HepG2 (cell line): ENCODE measurements around the gene GPR42. TPM values are rescaled to one million over a fixed set of nuclear protein-coding genes. Genes with fewer than 3 reads are reported as not detected.
A peak's percentile ranks its signal among the peaks of the same experiment; 100 is the strongest.

ENCODE experiments used
- DNMT1 ChIP-seq: sonication (generic); formaldehyde crosslinking; IDR thresholded peaks from 2 replicates; pipeline ENCODE4 v1.5.1; 2020; ENCODE audit warnings: mild to moderate bottlenecking, missing genetic modification reagents
- FLYWCH1 ChIP-seq: sonication (generic); formaldehyde crosslinking; IDR thresholded peaks from 2 replicates; pipeline ENCODE4 v1.8.1; 2023; ENCODE audit warnings: mild to moderate bottlenecking, missing genetic modification reagents
- HDAC2 ChIP-seq: sonication (generic); formaldehyde crosslinking; IDR thresholded peaks from 2 replicates; pipeline ENCODE4 v1.4.0; 2020; ENCODE audit warnings: missing genetic modification reagents
- MAZ ChIP-seq, 2 experiments: sonication (generic) in 1 of 2; formaldehyde crosslinking in 1 of 2; IDR thresholded peaks; 2 replicates each; pipeline versions ENCODE4 v1.5.0 to v1.6.1; 2012 to 2020; ENCODE audit warnings: low read depth in 2 of 2, mild to moderate bottlenecking in 2 of 2, borderline replicate concordance in 1 of 2, improper control_type of control experiment in 1 of 2, low read length in 1 of 2, missing genetic modification reagents in 1 of 2, moderate library complexity in 1 of 2
- SMAD9 ChIP-seq: sonication (generic); formaldehyde crosslinking; IDR thresholded peaks from 2 replicates; pipeline ENCODE4 v1.5.1; 2020; ENCODE audit warnings: mild to moderate bottlenecking, missing genetic modification reagents
- SUZ12 ChIP-seq: fragments of 150-350 bp; IDR thresholded peaks from 2 replicates; pipeline ENCODE4 v1.6.1; 2014; ENCODE audit warnings: low read depth, low read length
- ZBTB8A ChIP-seq: sonication (generic); formaldehyde crosslinking; IDR thresholded peaks from 2 replicates; pipeline ENCODE4 v1.4.0; 2020; ENCODE audit warnings: mild to moderate bottlenecking, low read depth, missing genetic modification reagents, borderline replicate concordance
- ZKSCAN8 ChIP-seq: IDR thresholded peaks from 2 replicates; pipeline ENCODE4 v1.6.1; 2016; ENCODE audit warnings: borderline replicate concordance, missing genetic modification reagents, missing compliant biosample characterization
- ZMYM4 ChIP-seq: sonication (generic); formaldehyde crosslinking; IDR thresholded peaks from 2 replicates; pipeline ENCODE4 v1.8.1; 2023; ENCODE audit warnings: mild to moderate bottlenecking, missing genetic modification reagents
- ZNF775 ChIP-seq: sonication (generic); formaldehyde crosslinking; IDR thresholded peaks from 2 replicates; pipeline ENCODE4 v1.4.0; 2020; ENCODE audit warnings: missing genetic modification reagents, mild to moderate bottlenecking, moderate library complexity, borderline replicate concordance
- polyA plus RNA-seq, 8 experiments: library from polyadenylated mRNA; depleted of rRNA in 3 of 8; stranded (reverse) in 7 of 8; unstranded in 1 of 8; fragments of >200 nt; fragmentation: Illumina TruSeq in 4 of 8; extraction: Trizol in 4 of 8; gene quantifications; 2 replicates each; pipeline versions ENCODE4 v1.2.1 to v1.2.3, GENCODE V29; 2011 to 2016; ENCODE audit warnings: low read depth in 4 of 8, missing spikeins in 1 of 8, mixed read lengths in 1 of 8; ENCODE audit not compliant: insufficient read depth in 1 of 8
- total RNA-seq, 5 experiments: library from RNA; depleted of rRNA; stranded (reverse); fragments of >200 nt; fragmentation: Illumina TruSeq; extraction: Trizol; gene quantifications; 2 replicates each; pipeline ENCODE4 v1.2.3, GENCODE V29; 2016; ENCODE audit warnings: low read depth in 1 of 5
- TF ChIP-seq, protein P1 (sequence below): conservative IDR thresholded peaks from 2 replicates; pipeline ENCODE4 v1.6.1; 2018; ENCODE audit warnings: missing genetic modification reagents
- TF ChIP-seq, protein P2 (sequence below): IDR thresholded peaks from 2 replicates; pipeline ENCODE4 v1.6.1; 2012; ENCODE audit warnings: low read depth, low read length, improper control_type of control experiment
- TF ChIP-seq, protein P3 (sequence below): sonication (generic); IDR thresholded peaks from 2 replicates; pipeline ENCODE4 v1.6.1; 2016; ENCODE audit warnings: low read depth, borderline replicate concordance
- TF ChIP-seq, protein P4 (sequence below): sonication (generic); formaldehyde crosslinking; IDR thresholded peaks from 2 replicates; pipeline ENCODE4 v1.4.0; 2020; ENCODE audit warnings: missing genetic modification reagents
- TF ChIP-seq, protein P5 (sequence below): sonication (generic); formaldehyde crosslinking; conservative IDR thresholded peaks from 2 replicates; pipeline ENCODE4 v1.4.0; 2020; ENCODE audit warnings: missing genetic modification reagents
- TF ChIP-seq, protein P6 (sequence below): IDR thresholded peaks from 2 replicates; pipeline ENCODE4 v1.6.1; 2016
- TF ChIP-seq, protein P7 (sequence below), 2 experiments: fragments of 450-650 bp in 1 of 2; sonication (generic) in 1 of 2; formaldehyde crosslinking; IDR thresholded peaks; 2 replicates each; pipeline versions ENCODE4 v1.5.0 to v1.8.0; 2020 to 2022; ENCODE audit warnings: mild to moderate bottlenecking in 1 of 2, missing genetic modification reagents in 1 of 2

Gene GPR42
- total and polyA plus RNA-seq, 2 of the 13 experiments (the other 11 are each of a cell fraction or from before 2014, with no cell fraction given) = not detected

DNA sequence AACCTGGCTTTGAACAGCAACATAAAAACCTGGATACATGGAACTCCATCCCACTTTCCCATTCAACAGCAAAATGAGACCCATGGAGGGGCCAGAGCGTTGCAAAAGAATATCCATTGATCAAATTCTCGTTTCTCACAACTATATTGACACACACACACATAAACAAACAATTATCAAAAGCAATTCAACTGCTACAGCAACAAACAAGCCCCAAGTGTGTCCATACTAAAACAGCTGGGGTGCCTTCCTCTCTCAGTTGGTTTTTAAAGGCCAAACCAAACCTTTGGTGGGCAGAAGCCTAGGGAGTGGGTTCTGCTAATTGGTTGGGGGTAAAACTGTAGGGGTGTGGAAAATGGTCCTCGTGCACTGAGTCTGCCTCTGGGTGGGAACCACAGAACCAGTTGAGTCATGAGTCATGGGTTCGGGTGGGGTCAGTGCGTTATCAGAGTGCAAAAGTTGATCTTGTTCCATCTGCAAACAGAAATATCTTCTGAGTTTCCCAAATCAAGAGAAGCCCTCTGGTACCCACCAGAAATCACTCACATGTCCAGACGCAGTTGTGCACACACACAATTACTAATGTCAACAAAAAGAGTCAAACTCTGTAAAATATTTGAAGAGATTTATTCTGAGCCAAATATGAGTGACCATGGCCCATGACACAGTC lies 18.5 kb downstream of the GPR42 start (continued):
- no peak for TF ChIP-seq MAZ (IDR thresholded peaks at IDR 0.05; ENCODE audit: borderline replicate concordance, low read depth, low read length)
- no peak for TF ChIP-seq MAZ (CRISPR knock-in tag; IDR thresholded peaks at IDR 0.05; ENCODE audit: low read depth)
- TF ChIP-seq, protein P1, sequence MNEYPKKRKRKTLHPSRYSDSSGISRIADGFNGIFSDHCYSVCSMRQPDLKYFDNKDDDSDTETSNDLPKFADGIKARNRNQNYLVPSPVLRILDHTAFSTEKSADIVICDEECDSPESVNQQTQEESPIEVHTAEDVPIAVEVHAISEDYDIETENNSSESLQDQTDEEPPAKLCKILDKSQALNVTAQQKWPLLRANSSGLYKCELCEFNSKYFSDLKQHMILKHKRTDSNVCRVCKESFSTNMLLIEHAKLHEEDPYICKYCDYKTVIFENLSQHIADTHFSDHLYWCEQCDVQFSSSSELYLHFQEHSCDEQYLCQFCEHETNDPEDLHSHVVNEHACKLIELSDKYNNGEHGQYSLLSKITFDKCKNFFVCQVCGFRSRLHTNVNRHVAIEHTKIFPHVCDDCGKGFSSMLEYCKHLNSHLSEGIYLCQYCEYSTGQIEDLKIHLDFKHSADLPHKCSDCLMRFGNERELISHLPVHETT (CRISPR knock-in tag) = no peak
- no peak for TF ChIP-seq ZNF775 (CRISPR knock-in tag)
- no peak for TF ChIP-seq DNMT1 (CRISPR knock-in tag)
- TF ChIP-seq ZBTB8A (CRISPR knock-in tag) = no peak
- TF ChIP-seq ZMYM4 = peak; percentile 44; the same call in 1 of the 2 replicates
- TF ChIP-seq SUZ12 = no peak
- TF ChIP-seq, protein P2, sequence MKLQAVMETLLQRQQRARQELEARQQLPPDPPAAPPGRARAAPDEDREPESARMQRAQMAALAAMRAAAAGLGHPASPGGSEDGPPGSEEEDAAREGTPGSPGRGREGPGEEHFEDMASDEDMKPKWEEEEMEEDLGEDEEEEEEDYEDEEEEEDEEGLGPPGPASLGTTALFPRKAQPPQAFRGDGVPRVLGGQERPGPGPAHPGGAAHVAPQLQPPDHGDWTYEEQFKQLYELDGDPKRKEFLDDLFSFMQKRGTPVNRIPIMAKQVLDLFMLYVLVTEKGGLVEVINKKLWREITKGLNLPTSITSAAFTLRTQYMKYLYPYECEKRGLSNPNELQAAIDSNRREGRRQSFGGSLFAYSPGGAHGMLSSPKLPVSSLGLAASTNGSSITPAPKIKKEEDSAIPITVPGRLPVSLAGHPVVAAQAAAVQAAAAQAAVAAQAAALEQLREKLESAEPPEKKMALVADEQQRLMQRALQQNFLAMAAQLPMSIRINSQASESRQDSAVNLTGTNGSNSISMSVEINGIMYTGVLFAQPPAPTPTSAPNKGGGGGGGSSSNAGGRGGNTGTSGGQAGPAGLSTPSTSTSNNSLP = peak; percentile 48; the same call in 1 of the 2 replicates
- TF ChIP-seq, protein P3, sequence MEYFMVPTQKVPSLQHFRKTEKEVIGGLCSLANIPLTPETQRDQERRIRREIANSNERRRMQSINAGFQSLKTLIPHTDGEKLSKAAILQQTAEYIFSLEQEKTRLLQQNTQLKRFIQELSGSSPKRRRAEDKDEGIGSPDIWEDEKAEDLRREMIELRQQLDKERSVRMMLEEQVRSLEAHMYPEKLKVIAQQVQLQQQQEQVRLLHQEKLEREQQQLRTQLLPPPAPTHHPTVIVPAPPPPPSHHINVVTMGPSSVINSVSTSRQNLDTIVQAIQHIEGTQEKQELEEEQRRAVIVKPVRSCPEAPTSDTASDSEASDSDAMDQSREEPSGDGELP = peak; percentile 30; the same call in 1 of the 2 replicates
- TF ChIP-seq, protein P4, sequence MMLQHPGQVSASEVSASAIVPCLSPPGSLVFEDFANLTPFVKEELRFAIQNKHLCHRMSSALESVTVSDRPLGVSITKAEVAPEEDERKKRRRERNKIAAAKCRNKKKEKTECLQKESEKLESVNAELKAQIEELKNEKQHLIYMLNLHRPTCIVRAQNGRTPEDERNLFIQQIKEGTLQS (CRISPR knock-in tag) = peak; percentile 65; the same call in 1 of the 2 replicates
- TF ChIP-seq, protein P5, sequence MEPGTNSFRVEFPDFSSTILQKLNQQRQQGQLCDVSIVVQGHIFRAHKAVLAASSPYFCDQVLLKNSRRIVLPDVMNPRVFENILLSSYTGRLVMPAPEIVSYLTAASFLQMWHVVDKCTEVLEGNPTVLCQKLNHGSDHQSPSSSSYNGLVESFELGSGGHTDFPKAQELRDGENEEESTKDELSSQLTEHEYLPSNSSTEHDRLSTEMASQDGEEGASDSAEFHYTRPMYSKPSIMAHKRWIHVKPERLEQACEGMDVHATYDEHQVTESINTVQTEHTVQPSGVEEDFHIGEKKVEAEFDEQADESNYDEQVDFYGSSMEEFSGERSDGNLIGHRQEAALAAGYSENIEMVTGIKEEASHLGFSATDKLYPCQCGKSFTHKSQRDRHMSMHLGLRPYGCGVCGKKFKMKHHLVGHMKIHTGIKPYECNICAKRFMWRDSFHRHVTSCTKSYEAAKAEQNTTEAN = peak; percentile 80
- no peak for TF ChIP-seq FLYWCH1
- 0 out of 2 replicates have a peak, but pooled peaks have one; percentile 15 for TF ChIP-seq HDAC2 (CRISPR knock-in tag)
- TF ChIP-seq, protein P6, sequence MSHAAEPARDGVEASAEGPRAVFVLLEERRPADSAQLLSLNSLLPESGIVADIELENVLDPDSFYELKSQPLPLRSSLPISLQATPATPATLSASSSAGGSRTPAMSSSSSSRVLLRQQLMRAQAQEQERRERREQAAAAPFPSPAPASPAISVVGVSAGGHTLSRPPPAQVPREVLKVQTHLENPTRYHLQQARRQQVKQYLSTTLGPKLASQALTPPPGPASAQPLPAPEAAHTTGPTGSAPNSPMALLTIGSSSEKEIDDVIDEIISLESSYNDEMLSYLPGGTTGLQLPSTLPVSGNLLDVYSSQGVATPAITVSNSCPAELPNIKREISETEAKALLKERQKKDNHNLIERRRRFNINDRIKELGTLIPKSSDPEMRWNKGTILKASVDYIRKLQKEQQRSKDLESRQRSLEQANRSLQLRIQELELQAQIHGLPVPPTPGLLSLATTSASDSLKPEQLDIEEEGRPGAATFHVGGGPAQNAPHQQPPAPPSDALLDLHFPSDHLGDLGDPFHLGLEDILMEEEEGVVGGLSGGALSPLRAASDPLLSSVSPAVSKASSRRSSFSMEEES (CRISPR knock-in tag) = peak; percentile 70; the same call in 1 of the 2 replicates
- TF ChIP-seq ZKSCAN8 (CRISPR knock-in tag) = no peak
- TF ChIP-seq, protein P7, sequence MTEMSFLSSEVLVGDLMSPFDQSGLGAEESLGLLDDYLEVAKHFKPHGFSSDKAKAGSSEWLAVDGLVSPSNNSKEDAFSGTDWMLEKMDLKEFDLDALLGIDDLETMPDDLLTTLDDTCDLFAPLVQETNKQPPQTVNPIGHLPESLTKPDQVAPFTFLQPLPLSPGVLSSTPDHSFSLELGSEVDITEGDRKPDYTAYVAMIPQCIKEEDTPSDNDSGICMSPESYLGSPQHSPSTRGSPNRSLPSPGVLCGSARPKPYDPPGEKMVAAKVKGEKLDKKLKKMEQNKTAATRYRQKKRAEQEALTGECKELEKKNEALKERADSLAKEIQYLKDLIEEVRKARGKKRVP (CRISPR knock-in tag; IDR thresholded peaks at IDR 0.05) = 0 out of 4 replicates have a peak, but pooled peaks of 1 of the 2 experiments have one; percentile 21
- TF ChIP-seq SMAD9 (CRISPR knock-in tag) = no peak
